IMR-90 (cell line): ENCODE data around the gene CLNK. TPM values are rescaled to one million over a fixed set of nuclear protein-coding genes. Genes with fewer than 3 reads are reported as not detected.

Experiments used
- ATAC-seq: fragments of 200-7000 bp; cut with Tn5 transposase; 2 replicates; pipeline ENCODE4 v1.9.1; 2020; ENCODE audit warnings: low read depth, mild to moderate bottlenecking, moderate library complexity
- BruUV-seq: library from RNA; stranded (reverse); fragments of 400-500 nt; replicated peaks from 2 replicates; lab custom pipeline; 2021; lab: Mats Ljungman, UMichigan
- CTCF ChIA-PET: fragments of 300-600 bp; formaldehyde crosslinking; extraction: SDS; loops from one replicate; lab custom pipeline; 2021; ENCODE audit warnings: antibody characterized with exemption; lab: Yijun Ruan, JAX
- POLR2A ChIA-PET: fragments of 300-600 bp; sonication (Branson Sonifier 250); formaldehyde crosslinking; loops from one replicate; lab custom pipeline; 2022; ENCODE audit warnings: antibody characterized with exemption; ENCODE audit not compliant: unreplicated experiment; lab: Charles Lee
- DNase-seq: peaks from one replicate; pipeline ENCODE4 v3.0.0; 2013
- H2AFZ ChIP-seq: replicated peaks from 2 replicates; pipeline ENCODE3; 2013; ENCODE audit warnings: low read length, mild to moderate bottlenecking; ENCODE audit not compliant: poor library complexity
- H2AK5ac ChIP-seq: 2 replicates; pipeline ENCODE4 v1.6.1; 2013; ENCODE audit warnings: low read depth, low read length, inconsistent platforms
- H2AK9ac ChIP-seq: replicated peaks from 2 replicates; pipeline ENCODE3; 2013; ENCODE audit warnings: mild to moderate bottlenecking, low read depth, low read length, moderate library complexity; ENCODE audit not compliant: poor library complexity
- H2BK120ac ChIP-seq: 2 replicates; pipeline ENCODE4 v1.6.1; 2013; ENCODE audit warnings: low read depth, low read length, inconsistent platforms
- H2BK15ac ChIP-seq: 3 replicates; pipeline ENCODE4 v1.6.1; 2013; ENCODE audit warnings: low read depth, low read length, inconsistent platforms
- H2BK20ac ChIP-seq: 2 replicates; pipeline ENCODE4 v1.6.1; 2013; ENCODE audit warnings: low read depth, mild to moderate bottlenecking, inconsistent platforms, low read length, moderate library complexity
- H2BK5ac ChIP-seq: 2 replicates; pipeline ENCODE4 v1.6.1; 2013; ENCODE audit warnings: mild to moderate bottlenecking, low read depth, low read length, inconsistent platforms; ENCODE audit not compliant: poor library complexity, severe bottlenecking
- H3K14ac ChIP-seq: replicated peaks from 2 replicates; pipeline ENCODE4 v1.6.1; 2013; ENCODE audit warnings: low read depth, low read length, inconsistent platforms
- H3K18ac ChIP-seq: 2 replicates; pipeline ENCODE4 v1.6.1; 2013; ENCODE audit warnings: low read depth, low read length, control low read depth
- H3K23ac ChIP-seq: 2 replicates; pipeline ENCODE4 v1.6.1; 2013; ENCODE audit warnings: low read depth, low read length, inconsistent platforms
- H3K27ac ChIP-seq: 2 replicates; pipeline ENCODE4 v1.5.1; 2013; ENCODE audit warnings: mild to moderate bottlenecking, control low read depth, low read length; ENCODE audit not compliant: insufficient read depth
- H3K27me3 ChIP-seq: 2 replicates; pipeline ENCODE4 v1.6.1; 2013; ENCODE audit warnings: low read length; ENCODE audit not compliant: control insufficient read depth, insufficient read depth
- H3K36me3 ChIP-seq: 2 replicates; pipeline ENCODE4 v1.6.1; 2013; ENCODE audit warnings: low read length, mixed read lengths; ENCODE audit not compliant: control insufficient read depth, insufficient read depth
- H3K4ac ChIP-seq: 2 replicates; pipeline ENCODE4 v1.6.1; 2013; ENCODE audit warnings: low read depth, low read length, inconsistent platforms
- H3K4me1 ChIP-seq: 2 replicates; pipeline ENCODE4 v1.6.1; 2013; ENCODE audit warnings: low read length, mixed read lengths; ENCODE audit not compliant: control insufficient read depth, insufficient read depth
- H3K4me2 ChIP-seq: 2 replicates; pipeline ENCODE4 v1.6.1; 2013; ENCODE audit warnings: low read depth, mild to moderate bottlenecking, control low read depth, low read length, moderate library complexity
- H3K4me3 ChIP-seq: 2 replicates; pipeline ENCODE4 v1.5.1; 2013; ENCODE audit warnings: low read depth, mild to moderate bottlenecking, control low read depth, low read length, moderate library complexity; ENCODE audit not compliant: insufficient read depth
- H3K56ac ChIP-seq: 2 replicates; pipeline ENCODE4 v1.6.1; 2013; ENCODE audit warnings: low read length, inconsistent platforms; ENCODE audit not compliant: insufficient read depth; ENCODE audit errors: extremely low read depth
- H3K79me1 ChIP-seq, 2 experiments: 2 replicates each; pipeline ENCODE4 v1.6.1; 2013; ENCODE audit warnings: low read length in 2 of 2, inconsistent platforms in 1 of 2, low read depth in 1 of 2
- H3K9ac ChIP-seq: 2 replicates; pipeline ENCODE4 v1.6.1; 2013; ENCODE audit warnings: low read depth, low read length, control low read depth
- H3K9me1 ChIP-seq: 2 replicates; pipeline ENCODE4 v1.6.1; 2013; ENCODE audit warnings: low read length, inconsistent platforms; ENCODE audit not compliant: insufficient read depth
- H3K9me3 ChIP-seq: 2 replicates; pipeline ENCODE4 v1.6.1; 2013; ENCODE audit warnings: low read length; ENCODE audit not compliant: control insufficient read depth, insufficient read depth
- H4K20me1 ChIP-seq: 2 replicates; pipeline ENCODE4 v1.6.1; 2013; ENCODE audit warnings: low read length, inconsistent platforms; ENCODE audit not compliant: insufficient read depth
- H4K5ac ChIP-seq: 2 replicates; pipeline ENCODE4 v1.6.1; 2013; ENCODE audit warnings: mild to moderate bottlenecking, low read depth, low read length, control low read depth
- H4K8ac ChIP-seq, 2 experiments: 2 replicates each; pipeline ENCODE4 v1.6.1; 2013; ENCODE audit warnings: low read depth in 2 of 2, low read length in 2 of 2, control low read depth in 1 of 2, inconsistent platforms in 1 of 2
- H4K91ac ChIP-seq: 2 replicates; pipeline ENCODE4 v1.6.1; 2013; ENCODE audit warnings: low read depth, low read length, inconsistent platforms; ENCODE audit not compliant: insufficient read depth
- BHLHE40 ChIP-seq: fragments of 150-350 bp; IDR thresholded peaks from 2 replicates; pipeline ENCODE4 v1.6.1; 2016; ENCODE audit warnings: mild to moderate bottlenecking, low read depth, low read length
- CEBPB ChIP-seq: IDR thresholded peaks from 2 replicates; pipeline ENCODE4 v1.6.1; 2012; ENCODE audit warnings: low read depth, low read length, improper control_type of control experiment
- CHD1 ChIP-seq: IDR thresholded peaks from 2 replicates; pipeline ENCODE4 v1.6.1; 2012; ENCODE audit warnings: low read depth, low read length, improper control_type of control experiment
- FOS ChIP-seq: fragments of 150-350 bp; IDR thresholded peaks from 2 replicates; pipeline ENCODE4 v1.6.1; 2016; ENCODE audit warnings: low read depth, low read length
- MAFK ChIP-seq: IDR thresholded peaks from 2 replicates; pipeline ENCODE4 v1.6.1; 2012; ENCODE audit warnings: low read depth, low read length, improper control_type of control experiment
- MAZ ChIP-seq: IDR thresholded peaks from 2 replicates; pipeline ENCODE4 v1.6.1; 2012; ENCODE audit warnings: low read depth, mild to moderate bottlenecking, low read length, improper control_type of control experiment, moderate library complexity, borderline replicate concordance
- MXI1 ChIP-seq: IDR thresholded peaks from 2 replicates; pipeline ENCODE4 v1.6.1; 2012; ENCODE audit warnings: low read depth, mild to moderate bottlenecking, low read length, moderate library complexity, borderline replicate concordance
- NFE2L2 ChIP-seq: fragments of 150-350 bp; IDR thresholded peaks from 2 replicates; pipeline ENCODE4 v1.6.1; 2016; ENCODE audit warnings: low read depth, mild to moderate bottlenecking, low read length
- POLR2A ChIP-seq: IDR thresholded peaks from 2 replicates; pipeline ENCODE4 v1.6.1; 2012; ENCODE audit warnings: mild to moderate bottlenecking, low read depth, low read length
- RAD21 ChIP-seq: IDR thresholded peaks from 2 replicates; pipeline ENCODE4 v1.6.1; 2012; ENCODE audit warnings: low read length, improper control_type of control experiment
- RCOR1 ChIP-seq: IDR thresholded peaks from 2 replicates; pipeline ENCODE4 v1.6.1; 2012; ENCODE audit warnings: mild to moderate bottlenecking, low read length, improper control_type of control experiment; ENCODE audit not compliant: insufficient replicate concordance
- RFX5 ChIP-seq: IDR thresholded peaks from 2 replicates; pipeline ENCODE4 v1.8.0; 2012; ENCODE audit warnings: low read depth, mild to moderate bottlenecking, low read length, moderate library complexity
- SMC3 ChIP-seq: fragments of 150-350 bp; IDR thresholded peaks from 2 replicates; pipeline ENCODE4 v1.6.1; 2016; ENCODE audit warnings: low read depth, mild to moderate bottlenecking, antibody characterized with exemption, low read length, moderate library complexity
- WGBS, 2 experiments: methylation state at CpG; one replicate each; pipeline versions ENCODE4 v1.1.5 to v1.1.7; 2013; ENCODE audit warnings: missing lambda C conversion rate in 2 of 2; ENCODE audit not compliant: insufficient read length in 1 of 2; ENCODE audit errors: extremely low coverage in 2 of 2; 5-methylcytosine and 5-hydroxymethylcytosine counted together
- dilution Hi-C: fragments of 300-500 bp; cut with HindIII; formaldehyde crosslinking; loops from one replicate; pipeline ENCODE4 v1.14.3; 2018; ENCODE audit warnings: low sequenced_read_pairs; ENCODE audit not compliant: unreplicated experiment
- in situ Hi-C: fragments of 300-500 bp; cut with MboI; formaldehyde crosslinking; loops from 3 replicates; pipeline ENCODE4 v1.14.3; 2019; ENCODE audit warnings: low sequenced_read_pairs, inconsistent platforms, mixed read lengths
- intact Hi-C: fragments of 100-400 bp; cut with micrococcal nuclease; formaldehyde crosslinking; loops from 2 replicates; pipeline ENCODE4 v1.10.0; 2022
- polyA plus RNA-seq, 3 experiments: library from polyadenylated mRNA; depleted of rRNA; stranded (reverse); fragments of >200 nt; gene quantifications; 2 replicates each; pipeline ENCODE4 v1.2.3, GENCODE V29; 2012; ENCODE audit warnings: low replicate concordance in 1 of 3
- total RNA-seq: library from RNA; depleted of rRNA; stranded (reverse); fragments of >200 nt; gene quantifications from 2 replicates; pipeline ENCODE4 v1.2.3, GENCODE V29; 2012
- TF ChIP-seq, protein P1 (sequence below): fragments of 150-350 bp; IDR thresholded peaks from 2 replicates; pipeline ENCODE4 v1.6.1; 2017; ENCODE audit warnings: mild to moderate bottlenecking, antibody characterized with exemption, low read length, low read depth
- TF ChIP-seq, protein P2 (sequence below): conservative IDR thresholded peaks from 2 replicates; pipeline ENCODE4 v1.5.1; 2012; ENCODE audit warnings: mild to moderate bottlenecking, low read depth, low read length, improper control_type of control experiment
- TF ChIP-seq, protein P3 (sequence below): fragments of 150-350 bp; IDR thresholded peaks from 2 replicates; pipeline ENCODE4 v1.6.1; 2016; ENCODE audit warnings: low read depth, mild to moderate bottlenecking, low read length, moderate library complexity, borderline replicate concordance

Gene CLNK
- total and polyA plus RNA-seq, 2 of the 4 experiments (the other 2 are of a cell fraction): not detected

DNA sequence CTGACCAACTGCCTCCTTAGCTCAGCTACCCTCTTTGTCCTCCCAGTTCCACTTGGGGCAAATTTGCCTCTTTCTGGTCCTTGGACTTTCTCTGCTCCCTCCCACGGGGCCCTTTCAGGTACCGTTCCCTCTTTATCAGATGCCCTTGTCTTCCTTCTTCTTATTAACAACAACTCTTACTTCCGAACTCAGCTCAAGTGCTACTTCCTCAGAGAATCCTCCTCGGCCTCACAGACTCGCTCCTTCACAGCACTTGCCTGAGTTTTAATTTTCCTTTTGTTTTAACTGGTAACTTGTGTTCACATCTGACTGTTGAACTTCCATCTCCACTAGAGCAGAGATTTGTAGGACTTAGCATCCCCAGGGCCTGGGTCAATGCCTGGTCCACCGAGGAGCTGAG is 85.7 kb downstream of the CLNK start:
- Histone ChIP-seq H3K9me3 (no peaks in the 10 kb centered on the region), H3K23ac (no peak overlapping the region), H3K4ac (no peak overlapping the region), H2AK5ac (0 out of 2 replicates have a peak overlapping the region, but pooled peaks have one; percentile 21), H2BK20ac (no peak overlapping the region), H3K4me2 (no peak overlapping the region), H2AK9ac (no peak overlapping the region), H3K4me3 (no peak overlapping the region), H3K27ac (no peak overlapping the region), H2BK15ac (no peak overlapping the region), H4K8ac (no peak overlapping the region), H3K9me1 (peaks cover 9% of the 10 kb centered on the region; the same call in 1 of the 2 replicates), H3K18ac (no peak overlapping the region), H3K27me3 (no peaks in the 10 kb centered on the region), H3K9ac (no peak overlapping the region), H2AFZ (no peak overlapping the region), H4K5ac (no peak overlapping the region), H4K91ac (no peak overlapping the region), H2BK120ac (no peak overlapping the region), H2BK5ac (no peak overlapping the region), H3K36me3 (no peaks in the 10 kb centered on the region), H3K14ac (no peak overlapping the region), H4K20me1 (no peaks in the 10 kb centered on the region), H3K79me1 (no peaks in the 10 kb centered on the region), H3K56ac (no peak overlapping the region), H3K4me1 (peaks cover 5% of the 10 kb centered on the region)
- in situ Hi-C loops: loop anchor here (25.0 kb wide), 1 partner anchor 213 kb away; no protein-coding TSS in a partner anchor
- dilution Hi-C loops: no loop called here
- CTCF ChIA-PET: interaction anchor here (1.5 kb wide), 1 partner anchor 8 kb away, joined by 8 read pairs; no protein-coding TSS in a partner anchor
- POLR2A ChIA-PET: no interaction called here
- TF ChIP-seq, protein P1, sequence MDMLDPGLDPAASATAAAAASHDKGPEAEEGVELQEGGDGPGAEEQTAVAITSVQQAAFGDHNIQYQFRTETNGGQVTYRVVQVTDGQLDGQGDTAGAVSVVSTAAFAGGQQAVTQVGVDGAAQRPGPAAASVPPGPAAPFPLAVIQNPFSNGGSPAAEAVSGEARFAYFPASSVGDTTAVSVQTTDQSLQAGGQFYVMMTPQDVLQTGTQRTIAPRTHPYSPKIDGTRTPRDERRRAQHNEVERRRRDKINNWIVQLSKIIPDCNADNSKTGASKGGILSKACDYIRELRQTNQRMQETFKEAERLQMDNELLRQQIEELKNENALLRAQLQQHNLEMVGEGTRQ: no peak
- TF ChIP-seq, protein P2, sequence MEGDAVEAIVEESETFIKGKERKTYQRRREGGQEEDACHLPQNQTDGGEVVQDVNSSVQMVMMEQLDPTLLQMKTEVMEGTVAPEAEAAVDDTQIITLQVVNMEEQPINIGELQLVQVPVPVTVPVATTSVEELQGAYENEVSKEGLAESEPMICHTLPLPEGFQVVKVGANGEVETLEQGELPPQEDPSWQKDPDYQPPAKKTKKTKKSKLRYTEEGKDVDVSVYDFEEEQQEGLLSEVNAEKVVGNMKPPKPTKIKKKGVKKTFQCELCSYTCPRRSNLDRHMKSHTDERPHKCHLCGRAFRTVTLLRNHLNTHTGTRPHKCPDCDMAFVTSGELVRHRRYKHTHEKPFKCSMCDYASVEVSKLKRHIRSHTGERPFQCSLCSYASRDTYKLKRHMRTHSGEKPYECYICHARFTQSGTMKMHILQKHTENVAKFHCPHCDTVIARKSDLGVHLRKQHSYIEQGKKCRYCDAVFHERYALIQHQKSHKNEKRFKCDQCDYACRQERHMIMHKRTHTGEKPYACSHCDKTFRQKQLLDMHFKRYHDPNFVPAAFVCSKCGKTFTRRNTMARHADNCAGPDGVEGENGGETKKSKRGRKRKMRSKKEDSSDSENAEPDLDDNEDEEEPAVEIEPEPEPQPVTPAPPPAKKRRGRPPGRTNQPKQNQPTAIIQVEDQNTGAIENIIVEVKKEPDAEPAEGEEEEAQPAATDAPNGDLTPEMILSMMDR: no peak
- TF ChIP-seq POLR2A (no peak), RFX5 (no peak), CHD1 (no peak), FOS (no peak), MAFK (no peak), MXI1 (no peak), MAZ (no peak), BHLHE40 (no peak), RAD21 (no peak), SMC3 (no peak), CEBPB (no peak), RCOR1 (no peak), NFE2L2 (no peak)
- TF ChIP-seq, protein P3, sequence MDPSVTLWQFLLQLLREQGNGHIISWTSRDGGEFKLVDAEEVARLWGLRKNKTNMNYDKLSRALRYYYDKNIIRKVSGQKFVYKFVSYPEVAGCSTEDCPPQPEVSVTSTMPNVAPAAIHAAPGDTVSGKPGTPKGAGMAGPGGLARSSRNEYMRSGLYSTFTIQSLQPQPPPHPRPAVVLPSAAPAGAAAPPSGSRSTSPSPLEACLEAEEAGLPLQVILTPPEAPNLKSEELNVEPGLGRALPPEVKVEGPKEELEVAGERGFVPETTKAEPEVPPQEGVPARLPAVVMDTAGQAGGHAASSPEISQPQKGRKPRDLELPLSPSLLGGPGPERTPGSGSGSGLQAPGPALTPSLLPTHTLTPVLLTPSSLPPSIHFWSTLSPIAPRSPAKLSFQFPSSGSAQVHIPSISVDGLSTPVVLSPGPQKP: no peak
- no TSS peak for BruUV-seq
- DNase-seq (no peak), ATAC-seq (no peak)
- 90% methylated on average over 3 of the region's 6 CpGs; no CpG with 5 or more reads in 1 of the 2 experiments for WGBS, 2 experiments
- intact Hi-C loops: no loop called here
